Retina (tissue), 1 donor: ENCODE results near the gene ABCG4.
"Not testable (repeated sequence)": the region's sequence is repeated elsewhere in the genome, so short reads cannot be mapped to it uniquely, and the experiment has no call there.

Experiments
- DNase-seq: peaks from one replicate; pipeline ENCODE4 v3.0.0-alpha.2; 2016

The ABCG4 gene

GRCh38 chr11:119116235-119116594, 32.6 kb upstream of the ABCG4 start:
- DNase-seq = no peak

- no peak for DNase-seq
Observed at GRCh38 chr11:119116601-119117000, 32.3 kb upstream of the ABCG4 start.

GRCh38 chr11:119117004-119117706, 31.7 kb upstream of the ABCG4 start:
- no peak for DNase-seq

GRCh38 chr11:119118227-119118626, 30.6 kb upstream of the ABCG4 start:
- DNase-seq = no peak

GRCh38 chr11:119118946-119119345, 29.9 kb upstream of the ABCG4 start:
- no peak for DNase-seq

GRCh38 chr11:119120639-119121007, 28.2 kb upstream of the ABCG4 start:
- DNase-seq = no peak

GRCh38 chr11:119121008-119121810, 27.6 kb upstream of the ABCG4 start, which contains the start of gene HINFP:
Gene HINFP (plus strand): TSS chr11:119121580. CDS start chr11:119126945, 5,365 bp downstream.
- DNase-seq = peak; percentile 97

- DNase-seq = no peak
Observed at GRCh38 chr11:119121811-119122124, 27.1 kb upstream of the ABCG4 start.

GRCh38 chr11:119125821-119126220, 23.0 kb upstream of the ABCG4 start:
- no peak for DNase-seq

- DNase-seq = no peak
Observed at GRCh38 chr11:119126675-119127268, 22.1 kb upstream of the ABCG4 start.

GRCh38 chr11:119130662-119131061, 18.2 kb upstream of the ABCG4 start:
- no peak for DNase-seq

GRCh38 chr11:119134389-119134978, 14.4 kb upstream of the ABCG4 start:
- no peak for DNase-seq

GRCh38 chr11:119139276-119139675, 9.6 kb upstream of the ABCG4 start:
- not testable (repeated sequence) for DNase-seq

- DNase-seq = peak; percentile 75
Observed at GRCh38 chr11:119144825-119145486, 3.9 kb upstream of the ABCG4 start.

GRCh38 chr11:119145551-119145950, 3.3 kb upstream of the ABCG4 start:
- no peak for DNase-seq

GRCh38 chr11:119147604-119148333, 1.1 kb upstream of the ABCG4 start:
- DNase-seq = peak; percentile 25

- DNase-seq = peak; percentile 60
Observed at GRCh38 chr11:119148720-119149017, 183 bp upstream of the ABCG4 start.

- no peak for DNase-seq
Observed at GRCh38 chr11:119149786-119150275, 979 bp downstream of the ABCG4 start.

- DNase-seq = no peak
Observed at GRCh38 chr11:119152043-119152442, 3.2 kb downstream of the ABCG4 start.

- DNase-seq = no peak
Observed at GRCh38 chr11:119152604-119153003, 3.8 kb downstream of the ABCG4 start.

- DNase-seq = no peak
Observed at GRCh38 chr11:119153049-119153818, 4.4 kb downstream of the ABCG4 start.

- no peak for DNase-seq
Observed at GRCh38 chr11:119154178-119154577, 5.3 kb downstream of the ABCG4 start.
